ENCODE measurements around the gene TMC5. TPM values are rescaled to one million over a fixed set of nuclear protein-coding genes. Genes with fewer than 3 reads are reported as not detected.

The TMC5 gene
- polyA plus RNA-seq, 1 of the 3 experiments (the other 2 are of a cell fraction): not detected

GRCh38 chr16:19434584-19434983, 16.9 kb downstream of the TMC5 start:
- Histone ChIP-seq H3K27ac (ENCODE audit: low read depth in 2 of 2, low read length in 1 of 2) (no peak overlapping the region), H3K4me3 (ENCODE audit: low read depth in 2 of 2, low read length in 1 of 2) (no peak overlapping the region), H2AFZ (ENCODE audit: low read depth) (no peak overlapping the region), H3K9me2 (no peaks in the 10 kb centered on the region), H3K4me1 (ENCODE audit: control insufficient read depth in 1 of 2, insufficient read depth in 2 of 2, low read depth in 1 of 2, low read length in 1 of 2) (no peaks in the 10 kb centered on the region), H3K27me3 (ENCODE audit: insufficient read depth) (no peaks in the 10 kb centered on the region), H3F3A (replicated peaks; ENCODE audit: insufficient read depth) (no peaks in the 10 kb centered on the region), H3K4me2 (no peak overlapping the region), H4K20me1 (ENCODE audit: insufficient read depth) (no peaks in the 10 kb centered on the region), H3K36me3 (replicated peaks in 1 of 2; ENCODE audit: control insufficient read depth in 1 of 2, insufficient read depth in 2 of 2, low read length in 1 of 2) (no peaks in the 10 kb centered on the region), H3K9me3 (no peaks in the 10 kb centered on the region), H3K9ac (no peak overlapping the region), H3K79me2 (ENCODE audit: insufficient read depth) (no peaks in the 10 kb centered on the region)
- CTCF ChIA-PET: interaction anchor here (1.0 kb wide), 1 partner anchor 46 kb away, joined by 3 read pairs; no protein-coding TSS in a partner anchor
- DNase-seq: no peak
- WGBS (ENCODE audit: low lambda C conversion rate): 15% methylated on average over 1 of the region's 1 CpG
- POLR2A ChIA-PET: no interaction called here
- TF ChIP-seq TAF1 (IDR thresholded peaks at IDR 0.05; ENCODE audit: borderline replicate concordance, low read depth, low read length): no peak
- no peak for TF ChIP-seq REST (IDR thresholded peaks at IDR 0.05; ENCODE audit: low read depth, low read length)
- no peak for TF ChIP-seq IRF3 (IDR thresholded peaks at IDR 0.05; ENCODE audit: low read depth, low read length)
- TF ChIP-seq PBX3 (IDR thresholded peaks at IDR 0.05): no peak
- no peak for TF ChIP-seq MXI1 (IDR thresholded peaks at IDR 0.05; ENCODE audit: low read depth, low read length)
- no peak for TF ChIP-seq EZH2phosphoT487 (IDR thresholded peaks at IDR 0.05; ENCODE audit: borderline replicate concordance, low read depth)
- TF ChIP-seq GATA2 (CRISPR knock-in tag; IDR thresholded peaks at IDR 0.05): no peak
- TF ChIP-seq RFX5 (IDR thresholded peaks at IDR 0.05; ENCODE audit: low read length): no peak
- TF ChIP-seq JUND (IDR thresholded peaks at IDR 0.05): no peak
- no peak for TF ChIP-seq CHD2 (IDR thresholded peaks at IDR 0.05; ENCODE audit: low read length, partially characterized antibody)
- TF ChIP-seq USF2 (IDR thresholded peaks at IDR 0.05; ENCODE audit: borderline replicate concordance, low read depth, low read length): no peak
- TF ChIP-seq POLR2AphosphoS5 (IDR thresholded peaks at IDR 0.05; ENCODE audit: low read depth, low read length): no peak
- no peak for TF ChIP-seq TCF12 (IDR thresholded peaks at IDR 0.05)
- TF ChIP-seq MAX (IDR thresholded peaks at IDR 0.05; ENCODE audit: low read depth): no peak
- TF ChIP-seq CTCF (IDR thresholded peaks at IDR 0.05): no peak
- no peak for TF ChIP-seq SIN3A (IDR thresholded peaks at IDR 0.05; ENCODE audit: borderline replicate concordance, low read depth, low read length)

Measured in SK-N-SH (cell line).